ENCODE measurements around the gene GFI1.
"Not testable (repeated sequence)": the region's sequence is repeated elsewhere in the genome, so short reads cannot be mapped to it uniquely, and the experiment has no call there.

Gene GFI1

DNA sequence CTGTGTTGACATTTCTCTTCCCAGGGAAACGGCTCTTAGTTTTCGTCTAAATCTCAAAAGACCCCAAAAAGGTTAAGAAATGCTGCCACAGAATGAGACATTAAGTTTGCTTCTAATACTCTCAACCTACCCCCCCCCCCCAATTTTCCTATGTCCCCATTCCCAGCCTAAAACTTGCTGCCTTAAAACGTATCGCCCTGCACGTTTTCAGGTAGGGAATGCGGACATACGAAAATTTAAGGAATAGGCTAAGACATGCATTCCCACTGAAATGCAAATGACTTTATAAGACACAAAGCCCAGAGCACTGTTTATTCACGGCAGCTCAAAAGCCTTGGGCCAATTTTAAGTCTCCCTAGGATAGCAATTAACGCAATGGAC is 45.4 kb downstream of the GFI1 start:
- DNase-seq: no peak
- in situ Hi-C loops (cut with HindIII; ENCODE audit: low pct_ligation_motif_present, low pct_unique_long_range_greater_than_20kb, low sequenced_read_pairs): no loop called here

DNA sequence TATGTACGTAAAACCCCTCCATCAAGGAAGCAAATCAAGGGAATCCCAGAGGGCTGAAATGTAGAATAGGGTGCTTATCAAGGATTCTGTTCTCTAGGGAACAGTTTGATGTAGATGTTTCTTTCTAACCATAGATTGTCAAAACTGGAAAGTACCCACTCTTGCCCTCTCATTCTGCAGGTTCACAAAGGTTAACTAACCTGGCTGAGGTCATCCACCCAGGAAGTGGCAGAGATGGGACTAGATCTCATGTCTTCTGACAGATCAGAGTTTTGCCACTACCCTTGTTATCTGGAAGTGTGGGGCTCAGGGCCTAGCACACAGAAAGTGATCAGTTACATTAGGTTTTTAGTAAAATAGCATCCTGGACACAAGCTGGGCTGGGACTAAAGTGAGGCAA is 47.4 kb downstream of the GFI1 start:
- no peak for DNase-seq
- in situ Hi-C loops (cut with HindIII; ENCODE audit: low pct_ligation_motif_present, low pct_unique_long_range_greater_than_20kb, low sequenced_read_pairs): no loop called here

DNA sequence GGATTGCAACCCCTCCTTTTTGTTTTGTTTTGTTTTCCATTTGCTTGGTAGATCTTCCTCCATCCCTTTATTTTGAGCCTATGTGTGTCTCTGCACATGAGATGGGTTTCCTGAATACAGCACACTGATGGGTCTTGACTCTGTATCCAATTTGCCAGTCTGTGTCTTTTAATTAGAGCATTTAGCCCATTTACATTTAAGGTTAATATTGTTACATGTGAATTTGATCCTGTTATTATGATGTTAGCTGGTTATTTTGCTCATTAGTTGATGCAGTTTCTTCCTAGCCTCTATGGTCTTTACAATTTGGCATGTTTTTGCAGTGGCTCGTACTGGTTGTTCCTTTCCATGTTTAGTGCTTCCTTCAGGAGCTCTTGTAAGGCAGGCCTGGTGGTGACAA is 52.2 kb downstream of the GFI1 start:
- in situ Hi-C loops (cut with HindIII; ENCODE audit: low pct_ligation_motif_present, low pct_unique_long_range_greater_than_20kb, low sequenced_read_pairs); DNase-seq: not testable (repeated sequence)

DNA sequence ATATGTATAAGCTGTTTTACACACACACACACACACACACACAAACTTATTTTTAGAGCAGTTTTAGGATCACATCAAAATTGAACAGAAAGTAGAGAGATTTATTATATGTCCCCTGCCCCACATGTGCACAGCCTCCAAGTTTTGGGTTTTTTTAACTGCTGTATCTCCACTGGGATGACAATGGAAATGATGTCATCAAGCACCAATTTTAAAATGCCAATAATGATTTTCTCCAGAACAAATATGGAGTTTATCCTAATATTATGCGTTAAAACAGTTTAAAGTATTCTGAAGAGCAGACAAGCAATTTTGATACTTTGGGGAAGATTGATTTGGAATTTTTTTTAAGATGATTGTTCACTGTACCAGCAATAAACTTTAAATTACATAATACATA is 56.7 kb downstream of the GFI1 start:
- in situ Hi-C loops (cut with HindIII; ENCODE audit: low pct_ligation_motif_present, low pct_unique_long_range_greater_than_20kb, low sequenced_read_pairs): no loop called here
- DNase-seq: no peak

DNA sequence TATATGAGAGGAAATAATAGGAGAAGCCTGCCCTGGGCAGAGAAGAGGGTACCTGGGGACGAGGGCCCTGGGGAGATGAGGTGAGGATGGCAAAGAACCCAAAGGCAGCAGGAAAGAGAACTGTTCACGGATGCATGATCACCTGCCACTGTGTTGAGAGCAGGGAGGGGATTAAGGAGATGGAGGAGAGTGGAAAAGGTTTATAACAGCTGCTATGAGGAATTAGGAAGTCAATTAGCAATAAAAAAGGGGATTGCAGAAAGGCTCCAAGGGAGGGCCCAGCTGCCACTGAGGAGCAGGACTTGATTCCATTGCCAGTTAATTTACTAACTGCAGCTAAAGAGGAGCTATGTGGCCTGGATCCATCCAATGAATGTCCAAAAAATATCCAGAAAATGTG is 61.1 kb downstream of the GFI1 start:
- in situ Hi-C loops (cut with HindIII; ENCODE audit: low pct_ligation_motif_present, low pct_unique_long_range_greater_than_20kb, low sequenced_read_pairs): no loop called here
- DNase-seq: no peak

Measured in ACHN (cell line).